A549 (cell line): Measurements from ENCODE around the gene NRXN3.

Experiments
- CTCF ChIP-seq: fragments of >200 bp; sonication (Bioruptor Twin); formaldehyde crosslinking; IDR thresholded peaks from 3 replicates; pipeline ENCODE4 v1.5.1; 2016
- POLR2A ChIP-seq: IDR thresholded peaks from 2 replicates; pipeline ENCODE4 v1.6.1; 2012; ENCODE audit warnings: mild to moderate bottlenecking, low read length
- ZFP36 ChIP-seq: fragments of 450-650 bp; IDR thresholded peaks from 2 replicates; pipeline ENCODE4 v1.6.1; 2014; ENCODE audit warnings: borderline replicate concordance; ENCODE audit not compliant: partially characterized antibody

DNA sequence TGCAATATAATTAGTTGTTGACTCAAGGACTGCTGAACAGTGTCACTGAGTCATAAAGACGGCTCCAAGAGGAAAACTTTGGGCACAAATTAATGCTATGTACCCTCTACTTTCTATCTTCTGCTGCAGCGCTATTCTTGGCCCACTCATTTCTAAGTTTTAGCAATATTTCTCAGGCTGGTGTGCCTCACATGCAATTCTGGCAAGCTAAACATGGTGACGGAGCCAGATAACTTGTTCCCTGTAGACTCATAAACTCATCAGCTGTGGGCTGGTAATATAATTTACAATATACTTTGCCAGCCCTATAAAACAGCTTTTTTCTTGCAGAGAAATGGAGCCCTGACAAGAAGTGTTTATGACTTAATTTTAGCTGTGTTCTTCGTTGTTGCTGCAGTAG is 615.1 kb downstream of the NRXN3 start:
- TF ChIP-seq POLR2A: no peak
- no peak for TF ChIP-seq CTCF
- no peak for TF ChIP-seq ZFP36
